Spinal cord (tissue), 10 donors: ENCODE results near the gene HEMGN. TPM values are rescaled to one million over a fixed set of nuclear protein-coding genes. Genes with fewer than 3 reads are reported as not detected.

Experiments
- DNase-seq, 6 donors: peaks; one replicate each; pipeline versions ENCODE4 v3.0.0 to v3.0.0-alpha.2; 2013 to 2015; ENCODE audit warnings: low spot score in 6 of 6, low read depth in 4 of 6
- H3K27ac ChIP-seq: one replicate; pipeline ENCODE4 v1.5.1; 2013; ENCODE audit warnings: low read depth, low read length, control low read depth
- H3K27me3 ChIP-seq: one replicate; pipeline ENCODE4 v1.6.1; 2013; ENCODE audit warnings: low read length; ENCODE audit not compliant: control insufficient read depth, insufficient read depth
- H3K36me3 ChIP-seq: one replicate; pipeline ENCODE4 v1.6.1; 2013; ENCODE audit warnings: low read length; ENCODE audit not compliant: control insufficient read depth, insufficient read depth
- H3K4me1 ChIP-seq: one replicate; pipeline ENCODE4 v1.6.1; 2013; ENCODE audit warnings: low read length; ENCODE audit not compliant: control insufficient read depth, insufficient read depth
- H3K4me3 ChIP-seq: one replicate; pipeline ENCODE4 v1.5.1; 2013; ENCODE audit warnings: low read depth, low read length, control low read depth
- H3K9me3 ChIP-seq: one replicate; pipeline ENCODE4 v1.6.1; 2013; ENCODE audit warnings: low read length; ENCODE audit not compliant: control insufficient read depth, insufficient read depth
- WGBS: methylation state at CpG from one replicate; pipeline ENCODE4 v1.1.5; 2013; ENCODE audit warnings: missing lambda C conversion rate; ENCODE audit not compliant: insufficient coverage; 5-methylcytosine and 5-hydroxymethylcytosine counted together
- polyA plus RNA-seq, 2 donors: library from polyadenylated mRNA; unstranded; fragments of 120-200 nt; gene quantifications; one replicate each; pipeline ENCODE4 v1.2.1, GENCODE V29; 2013; ENCODE audit not compliant: insufficient read length in 2 of 2
- total RNA-seq, 2 donors: library from RNA; depleted of rRNA in 1 of 2; stranded (reverse); fragments of 120-200 nt in 1 of 2; fragments of >200 nt in 1 of 2; gene quantifications; one replicate each; pipeline versions ENCODE4 v1.2.3 to v1.2.4, GENCODE V29; 2013 to 2014
- donor health status: healthy.

The HEMGN gene
- total and polyA plus RNA-seq, 4 donors: 1.6 to 34.7 (median 7.8) TPM

GRCh38 chr9:97921959-97922724 lies 15.8 kb downstream of the HEMGN start, which contains the start of gene TRMO:
Gene TRMO, minus strand, starts transcription at chr9:97922500. Its CDS starts 7 bp downstream, at chr9:97922493.
- WGBS: under 1% methylated on average over 54 of the region's 54 CpGs
- no peaks in the 10 kb centered on the region for H3K9me3 ChIP-seq
- no peaks in the 10 kb centered on the region for H3K36me3 ChIP-seq
- peaks cover 12% of the 10 kb centered on the region for H3K27me3 ChIP-seq
- DNase-seq: peak; percentile 96 to 100 (median 98)
- H3K4me3 ChIP-seq: peak within 1 kb of the TSS; percentile 96
- peaks cover 11% of the 10 kb centered on the region for H3K4me1 ChIP-seq
- peak within 1 kb of the TSS; percentile 99 for H3K27ac ChIP-seq

GRCh38 chr9:97919217-97919813 lies 18.7 kb downstream of the HEMGN start:
- Histone ChIP-seq H3K9me3 (no peaks in the 10 kb centered on the region), H3K4me3 (no peak overlapping the region), H3K36me3 (peaks cover 5% of the 10 kb centered on the region), H3K27me3 (no peaks in the 10 kb centered on the region), H3K27ac (no peak overlapping the region), H3K4me1 (peaks cover 11% of the 10 kb centered on the region)
- DNase-seq: no peak

- H3K27me3 ChIP-seq: no peaks in the 10 kb centered on the region
- no peak for DNase-seq
- no peak overlapping the region for H3K4me3 ChIP-seq
- H3K27ac ChIP-seq: no peak overlapping the region
- peaks cover 11% of the 10 kb centered on the region for H3K4me1 ChIP-seq
- no CpG with 5 or more reads among the region's 4 CpGs for WGBS
- H3K36me3 ChIP-seq: peaks cover 5% of the 10 kb centered on the region
- H3K9me3 ChIP-seq: no peaks in the 10 kb centered on the region
Measured at GRCh38 chr9:97918611-97919010, 19.4 kb downstream of the HEMGN start.

GRCh38 chr9:97911970-97912369 lies 26.0 kb downstream of the HEMGN start:
- no peaks in the 10 kb centered on the region for H3K27me3 ChIP-seq
- no CpG with 5 or more reads among the region's 1 CpG for WGBS
- H3K27ac ChIP-seq: no peak overlapping the region
- H3K4me3 ChIP-seq: no peak overlapping the region
- H3K36me3 ChIP-seq: peaks cover 31% of the 10 kb centered on the region
- H3K4me1 ChIP-seq: no peaks in the 10 kb centered on the region
- no peaks in the 10 kb centered on the region for H3K9me3 ChIP-seq
- DNase-seq: no peak

- peaks cover 32% of the 10 kb centered on the region for H3K36me3 ChIP-seq
Measured at GRCh38 chr9:97911528-97911927, 26.4 kb downstream of the HEMGN start.

GRCh38 chr9:97910357-97910756 lies 27.6 kb downstream of the HEMGN start:
- no peaks in the 10 kb centered on the region for H3K4me1 ChIP-seq
- WGBS: 96% methylated on average over 6 of the region's 6 CpGs
- no peak for DNase-seq
- peaks cover 27% of the 10 kb centered on the region for H3K36me3 ChIP-seq
- H3K27ac ChIP-seq: no peak overlapping the region
- H3K27me3 ChIP-seq: no peaks in the 10 kb centered on the region
- no peak overlapping the region for H3K4me3 ChIP-seq
- H3K9me3 ChIP-seq: no peaks in the 10 kb centered on the region

More at GRCh38 chr9:97911528-97911927, 26.4 kb downstream of the HEMGN start:
- H3K4me3 ChIP-seq: no peak overlapping the region
- no peaks in the 10 kb centered on the region for H3K27me3 ChIP-seq
- no CpG with 5 or more reads among the region's 2 CpGs for WGBS
- no peaks in the 10 kb centered on the region for H3K4me1 ChIP-seq
- DNase-seq: no peak
- no peaks in the 10 kb centered on the region for H3K9me3 ChIP-seq
- H3K27ac ChIP-seq: no peak overlapping the region

GRCh38 chr9:97908705-97909104 lies 29.3 kb downstream of the HEMGN start:
- H3K4me3 ChIP-seq: no peak overlapping the region
- H3K27ac ChIP-seq: no peak overlapping the region
- H3K9me3 ChIP-seq: no peaks in the 10 kb centered on the region
- H3K27me3 ChIP-seq: no peaks in the 10 kb centered on the region
- WGBS: 60% methylated on average over 1 of the region's 1 CpG
- DNase-seq: no peak
- peaks cover 31% of the 10 kb centered on the region for H3K36me3 ChIP-seq
- no peaks in the 10 kb centered on the region for H3K4me1 ChIP-seq

- 93% methylated on average over 5 of the region's 5 CpGs for WGBS
- no peaks in the 10 kb centered on the region for H3K27me3 ChIP-seq
- peaks cover 31% of the 10 kb centered on the region for H3K36me3 ChIP-seq
- H3K27ac ChIP-seq: no peak overlapping the region
- H3K9me3 ChIP-seq: no peaks in the 10 kb centered on the region
- H3K4me1 ChIP-seq: no peaks in the 10 kb centered on the region
- no peak overlapping the region for H3K4me3 ChIP-seq
- DNase-seq: no peak
Measured at GRCh38 chr9:97907632-97908031, 30.3 kb downstream of the HEMGN start.

GRCh38 chr9:97907046-97907445 lies 30.9 kb downstream of the HEMGN start:
- no peaks in the 10 kb centered on the region for H3K4me1 ChIP-seq
- H3K36me3 ChIP-seq: peaks cover 31% of the 10 kb centered on the region
- DNase-seq: no peak
- WGBS: 90% methylated on average over 3 of the region's 3 CpGs
- no peak overlapping the region for H3K27ac ChIP-seq
- no peaks in the 10 kb centered on the region for H3K27me3 ChIP-seq
- H3K4me3 ChIP-seq: no peak overlapping the region
- no peaks in the 10 kb centered on the region for H3K9me3 ChIP-seq
